HL-60 (cell line): ENCODE measurements around the gene CACNA1E.
A peak's percentile ranks its signal among the peaks of the same experiment; 100 is the strongest.

Experiments
- DNase-seq, 2 experiments: peaks; one replicate each; pipeline ENCODE4 v3.0.0-alpha.2; 2010 to 2020; ENCODE audit warnings: low read depth in 1 of 2, low spot score in 1 of 2
- H3K27ac ChIP-seq: fragments of 250-450 bp; sonication (Bioruptor Pico); replicated peaks from 2 replicates; pipeline ENCODE4 v1.5.1; 2020; ENCODE audit warnings: mild to moderate bottlenecking, moderate library complexity
- H3K27me3 ChIP-seq: fragments of 250-450 bp; sonication (Bioruptor Pico); 2 replicates; pipeline ENCODE4 v1.5.1; 2021; ENCODE audit warnings: mild to moderate bottlenecking, moderate library complexity; ENCODE audit not compliant: insufficient read depth, poor library complexity, severe bottlenecking
- H3K4me3 ChIP-seq: replicated peaks from 2 replicates; pipeline ENCODE4 v1.5.1; 2011; ENCODE audit warnings: mild to moderate bottlenecking, control low read depth, low read length; ENCODE audit not compliant: insufficient read depth
- CTCF ChIP-seq: IDR thresholded peaks from one replicate; pipeline ENCODE4 v1.5.1; 2011; ENCODE audit warnings: low read length, control low read depth, inconsistent platforms; ENCODE audit not compliant: insufficient read depth
- GABPA ChIP-seq: IDR thresholded peaks from 2 replicates; pipeline ENCODE4 v1.6.1; 2012; ENCODE audit warnings: low read depth
- POLR2AphosphoS5 ChIP-seq: IDR thresholded peaks from 2 replicates; pipeline ENCODE4 v1.6.1; 2012; ENCODE audit warnings: low read depth
- REST ChIP-seq: IDR thresholded peaks from 2 replicates; pipeline ENCODE4 v1.6.1; 2012; ENCODE audit warnings: low read depth; ENCODE audit not compliant: insufficient replicate concordance
- SPI1 ChIP-seq: IDR thresholded peaks from 2 replicates; pipeline ENCODE4 v1.6.1; 2012; ENCODE audit warnings: low read depth, mild to moderate bottlenecking, borderline replicate concordance

Gene CACNA1E

GRCh38 chr1:181784039-181784683 lies 300.8 kb downstream of the CACNA1E start:
- H3K27me3 ChIP-seq, result no peaks in the 10 kb centered on the region
- TF ChIP-seq SPI1 (peak; percentile 61; the same call in 1 of the 2 replicates), CTCF (no peak)
- H3K4me3 ChIP-seq, result no peak overlapping the region
- H3K27ac ChIP-seq, result no peak overlapping the region
- DNase-seq, result peak in 1 of 2 experiments; percentile 70

GRCh38 chr1:181789395-181789794 lies 306.1 kb downstream of the CACNA1E start:
- no peak overlapping the region for H3K27ac ChIP-seq
- H3K27me3 ChIP-seq, result no peaks in the 10 kb centered on the region
- DNase-seq, result no peak
- TF ChIP-seq POLR2AphosphoS5 (no peak), SPI1 (no peak), GABPA (no peak), REST (no peak), CTCF (no peak)
- H3K4me3 ChIP-seq, result no peak overlapping the region

DNA sequence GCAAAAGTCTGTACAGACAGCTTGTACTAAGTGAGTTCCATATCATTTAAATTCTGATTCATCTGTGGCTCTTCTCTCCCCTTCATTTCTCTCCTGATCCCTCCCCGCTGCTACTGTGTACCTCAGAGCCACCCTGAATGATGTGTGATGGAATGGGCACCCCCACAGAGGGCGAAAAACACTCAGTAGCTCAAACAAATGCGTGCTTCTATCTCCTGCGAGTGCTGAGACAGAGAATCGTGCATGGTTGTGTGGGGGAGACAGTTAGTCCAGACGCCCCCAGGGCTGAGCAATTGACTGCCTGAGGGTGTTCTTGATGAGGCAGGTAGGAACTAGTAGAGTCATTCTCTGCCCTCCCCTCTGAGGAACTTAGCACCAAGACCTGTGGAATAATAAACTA lies 308.4 kb downstream of the CACNA1E start:
- Histone ChIP-seq H3K27ac (no peak overlapping the region), H3K27me3 (no peaks in the 10 kb centered on the region), H3K4me3 (no peak overlapping the region)
- TF ChIP-seq SPI1, result no peak
- TF ChIP-seq GABPA, result no peak
- TF ChIP-seq CTCF, result no peak
- TF ChIP-seq POLR2AphosphoS5, result no peak
- no peak for TF ChIP-seq REST
- no peak for DNase-seq

DNA sequence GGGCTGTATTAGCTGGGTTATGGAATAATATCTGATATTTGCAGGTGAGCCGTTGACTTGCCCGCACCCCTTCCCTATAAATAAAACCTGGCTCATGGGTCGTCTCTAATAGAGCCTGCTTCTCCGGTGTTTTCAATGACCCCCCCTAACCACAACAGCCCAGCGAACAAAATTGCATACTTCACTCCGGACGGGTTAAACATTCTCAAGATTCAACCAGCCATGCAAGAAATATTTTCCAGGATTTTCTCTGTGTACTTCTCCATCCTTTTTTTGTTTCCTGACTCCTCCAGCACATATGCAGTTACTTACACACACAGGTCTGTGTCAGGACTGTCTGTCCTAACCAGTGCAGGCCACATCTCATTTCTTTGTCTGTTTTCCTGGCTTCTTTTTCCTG lies 310.5 kb downstream of the CACNA1E start:
- DNase-seq, result no peak
- H3K27me3 ChIP-seq, result no peaks in the 10 kb centered on the region
- TF ChIP-seq CTCF (no peak), GABPA (no peak), REST (no peak), POLR2AphosphoS5 (no peak), SPI1 (no peak)
- H3K27ac ChIP-seq, result no peak overlapping the region
- no peak overlapping the region for H3K4me3 ChIP-seq
